Gastrocnemius medialis (tissue), 4 donors: ENCODE data around the gene RUVBL2.

Experiments used
- CTCF ChIP-seq, 5 experiments: fragments of 450-650 bp in 3 of 5; fragments of 200-600 bp in 2 of 5; sonication (generic) in 2 of 5; IDR thresholded peaks in 4 of 5; conservative IDR thresholded peaks in 1 of 5; 1 replicate in 4 of 5; 2 replicates in 1 of 5; pipeline ENCODE4 v1.5.1; 2016 to 2019; ENCODE audit warnings: antibody characterized with exemption in 5 of 5, mild to moderate bottlenecking in 3 of 5, moderate library complexity in 3 of 5
- POLR2A ChIP-seq, 2 donors: fragments of 450-650 bp; IDR thresholded peaks; one replicate each; pipeline ENCODE4 v1.6.1; 2017; ENCODE audit warnings: antibody characterized with exemption in 2 of 2, mild to moderate bottlenecking in 2 of 2, moderate library complexity in 2 of 2

GRCh38 chr19:48986211-48986610 lies 7.5 kb upstream of the RUVBL2 start:
- TF ChIP-seq CTCF (IDR thresholded peaks at IDR 0.05 in 4 of 5, conservative IDR thresholded peaks at IDR 0.05 in 1 of 5) (no peak), POLR2A (IDR thresholded peaks at IDR 0.05) (no peak)
